ENCODE results near the gene HSPB9. TPM values are rescaled to one million over a fixed set of nuclear protein-coding genes. Genes with fewer than 3 reads are reported as not detected.

Gene HSPB9, protein sequence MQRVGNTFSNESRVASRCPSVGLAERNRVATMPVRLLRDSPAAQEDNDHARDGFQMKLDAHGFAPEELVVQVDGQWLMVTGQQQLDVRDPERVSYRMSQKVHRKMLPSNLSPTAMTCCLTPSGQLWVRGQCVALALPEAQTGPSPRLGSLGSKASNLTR
- total RNA-seq: not detected in 2 replicates

DNA sequence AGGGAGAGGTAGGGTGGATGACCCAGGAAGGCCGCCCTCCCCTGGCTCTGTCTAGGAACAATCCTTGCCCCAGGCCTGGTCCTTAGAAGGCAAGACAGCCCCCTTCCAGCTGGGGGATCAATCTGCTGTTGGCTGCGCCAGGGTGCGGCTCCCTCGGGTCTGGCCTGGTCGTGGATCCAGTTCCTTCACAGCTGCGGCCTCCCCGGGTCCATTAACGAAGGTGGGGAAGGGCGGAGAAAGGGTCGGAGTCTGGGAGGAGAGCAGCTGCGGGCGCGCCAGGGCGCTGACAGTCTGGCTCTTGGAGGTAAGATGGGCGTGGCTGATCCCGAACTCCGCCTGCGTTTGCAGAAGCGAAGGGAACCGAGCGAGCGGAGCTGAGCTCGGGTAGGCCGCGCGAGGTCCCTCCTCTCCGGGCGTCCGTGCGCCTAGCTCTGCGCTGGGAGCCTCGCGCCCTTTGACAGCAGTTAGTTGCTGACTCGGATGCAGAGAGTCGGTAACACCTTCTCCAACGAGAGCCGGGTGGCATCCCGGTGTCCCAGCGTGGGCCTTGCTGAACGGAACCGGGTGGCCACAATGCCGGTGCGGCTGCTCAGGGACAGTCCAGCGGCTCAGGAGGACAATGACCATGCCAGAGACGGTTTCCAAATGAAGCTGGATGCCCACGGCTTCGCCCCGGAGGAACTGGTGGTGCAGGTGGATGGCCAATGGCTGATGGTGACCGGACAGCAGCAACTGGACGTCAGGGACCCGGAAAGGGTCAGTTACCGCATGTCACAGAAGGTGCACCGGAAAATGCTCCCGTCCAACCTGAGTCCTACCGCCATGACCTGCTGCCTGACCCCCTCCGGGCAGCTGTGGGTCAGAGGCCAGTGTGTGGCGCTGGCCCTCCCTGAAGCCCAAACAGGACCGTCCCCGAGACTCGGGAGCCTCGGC, at the start of gene HSPB9:
TSS of gene HSPB9 (plus strand) at position 434 of the 933 bp plus-strand sequence. CDS start at position 481, 47 bp downstream.

DNA sequence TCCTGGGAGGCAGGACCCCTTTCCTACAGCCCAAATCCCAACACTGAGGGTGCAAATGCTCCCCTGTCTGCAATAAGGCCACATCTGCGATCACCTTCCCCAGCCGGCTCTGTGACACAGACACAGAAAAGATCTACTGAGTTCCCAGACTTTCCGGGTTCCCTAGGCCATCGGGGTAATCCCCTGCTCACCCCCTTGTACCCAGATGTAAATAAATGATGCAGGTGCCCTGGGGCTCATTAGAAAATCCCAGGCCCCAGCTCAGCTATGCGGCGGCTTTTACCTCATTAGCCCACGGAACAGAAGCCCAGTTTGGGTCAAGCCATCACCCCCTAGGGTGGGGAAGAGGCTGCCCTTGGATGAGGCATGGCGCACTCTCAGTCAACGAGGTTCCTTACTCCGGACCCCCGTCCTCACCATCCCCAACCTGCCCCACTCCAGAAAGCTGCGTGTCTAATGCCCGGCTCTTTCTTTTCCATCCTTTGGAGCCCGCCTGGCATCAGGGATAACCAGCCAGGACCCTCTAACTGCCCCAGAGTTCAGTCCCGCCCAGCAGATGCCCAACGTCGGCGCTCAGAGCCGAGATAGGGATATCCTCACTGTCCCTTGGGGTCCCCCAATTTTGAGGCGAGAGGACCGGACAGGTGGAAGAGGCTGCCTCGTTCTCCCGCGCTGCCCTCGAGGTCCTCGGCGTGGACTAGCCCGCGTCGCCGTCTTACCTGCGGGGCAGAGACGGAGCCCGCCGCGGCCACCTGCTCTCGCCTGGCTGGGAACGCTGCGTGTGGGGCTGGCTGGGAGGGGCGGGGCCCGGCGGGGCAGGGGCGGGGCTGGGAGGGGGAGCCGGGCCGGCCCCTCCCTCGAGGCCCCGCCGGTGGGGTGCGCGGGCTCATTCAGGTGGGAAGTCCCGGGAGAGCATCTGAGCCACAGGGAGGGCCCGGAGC, 24.6 kb upstream of the HSPB9 start, which contains the start of gene ZNF385C:
TSS of gene ZNF385C (minus strand) at position 783 of the 941 bp plus-strand sequence. CDS start 35,417 bp downstream, outside the sequence.

DNA sequence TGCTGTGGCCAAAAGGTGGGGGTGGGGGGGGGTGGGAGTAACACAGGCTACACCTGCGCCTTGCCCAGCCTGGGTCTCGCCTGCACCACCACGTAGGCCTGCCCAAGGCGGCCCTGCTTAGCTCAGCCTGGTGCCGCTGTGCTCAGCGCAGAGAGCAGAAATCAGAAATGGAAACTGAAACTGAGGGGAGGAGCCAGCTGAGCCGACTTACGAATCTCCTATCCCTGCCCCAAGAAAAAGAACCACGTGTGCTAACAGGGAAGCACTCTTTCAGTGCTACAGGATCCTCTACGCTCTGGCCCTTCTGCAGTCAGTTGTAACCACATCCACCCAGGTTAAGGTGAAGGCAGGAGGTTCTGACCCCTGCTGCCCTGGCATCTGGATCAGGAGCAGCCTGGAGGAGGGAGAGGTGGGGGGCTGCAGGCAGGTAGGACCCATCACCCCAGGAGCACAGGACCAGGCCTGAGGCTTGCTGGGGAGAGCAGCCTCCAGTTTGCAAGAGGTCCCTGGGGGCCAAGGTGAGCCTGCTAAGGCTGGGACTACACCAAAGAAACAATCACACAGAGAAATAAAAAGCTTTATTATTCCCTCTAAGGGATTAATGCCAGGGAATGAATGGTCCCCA, 9.9 kb upstream of the HSPB9 start, which contains the start of gene DHX58:
TSS of gene DHX58 (minus strand) at position 163 of the 625 bp plus-strand sequence. CDS start 822 bp downstream, outside the sequence.

DNA sequence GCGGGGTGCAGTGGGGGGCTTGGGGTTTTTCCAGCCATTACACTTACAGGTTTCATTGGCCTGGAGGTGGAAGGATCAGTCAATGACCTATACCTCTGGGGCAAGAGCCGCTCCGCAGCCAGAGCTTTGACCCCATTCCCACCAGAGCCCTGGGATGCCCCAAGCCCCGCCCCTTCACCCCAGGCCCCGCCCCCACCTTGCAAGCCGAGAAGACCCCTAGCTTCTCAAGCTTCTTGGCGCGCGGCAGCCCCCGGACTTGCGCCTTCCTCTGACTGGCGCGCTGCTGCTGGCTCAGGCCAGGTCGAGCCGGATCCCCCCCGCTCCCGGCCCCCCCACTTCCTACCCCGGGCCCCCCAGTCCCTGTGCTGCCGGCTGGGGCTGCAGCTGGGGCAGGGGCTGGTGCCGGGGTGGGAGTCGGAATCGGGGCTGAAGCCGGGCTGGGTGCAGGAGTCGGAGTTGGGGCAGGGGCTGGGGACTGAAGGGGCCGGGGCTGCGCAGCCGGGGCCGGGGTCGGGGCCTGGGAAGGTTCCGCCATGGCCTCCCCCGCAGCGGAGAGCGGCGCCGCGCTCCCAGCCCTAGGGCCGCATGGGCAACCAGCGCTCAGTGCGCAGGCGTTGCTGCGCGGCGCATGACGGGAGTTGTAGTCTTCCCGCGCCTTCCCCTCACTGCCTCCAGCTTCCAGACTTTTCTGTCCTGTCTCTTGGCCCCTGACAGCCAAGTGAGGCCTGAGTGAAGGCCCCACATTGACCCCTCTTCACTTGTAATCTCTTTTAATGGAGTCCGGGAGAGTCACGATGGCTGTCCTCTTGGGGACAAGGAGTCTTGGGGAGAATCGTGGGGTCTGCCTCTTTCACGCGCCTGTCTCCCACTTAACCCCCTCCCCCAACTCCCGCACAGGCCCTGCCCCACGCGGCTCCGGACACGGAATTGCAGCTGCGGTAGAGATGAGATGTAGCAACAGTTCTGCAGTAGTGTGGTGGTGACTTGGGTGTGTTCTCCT, 1.5 kb upstream of the HSPB9 start, which contains the start of gene KAT2A:
TSS of gene KAT2A (minus strand) at position 598 of the 1,000 bp plus-strand sequence. CDS start at position 535, 63 bp downstream.

Other genes starting within 250 kb of the HSPB9 start
- gene ACLY, start 203.9 kb upstream of the HSPB9 start, total RNA-seq: 109 and 118 TPM in 2 replicates
- gene ODAD4, start 192.2 kb upstream of the HSPB9 start, total RNA-seq: 1.3 and 3.9 TPM in 2 replicates
- gene CNP, start 156.0 kb upstream of the HSPB9 start, total RNA-seq: 67.1 and 73.0 TPM in 2 replicates
- gene DNAJC7, start 105.4 kb upstream of the HSPB9 start, total RNA-seq: 80.9 and 81.3 TPM in 2 replicates
- gene NKIRAS2, start 102.7 kb upstream of the HSPB9 start, total RNA-seq: 23.5 and 26.4 TPM in 2 replicates
- gene C17orf113, start 72.2 kb upstream of the HSPB9 start, total RNA-seq: 0.11 and 0.26 TPM in 2 replicates
- not detected in 2 replicates for gene ZNF385C, start 24.3 kb upstream of the HSPB9 start, total RNA-seq
- gene DHX58, start 10.1 kb upstream of the HSPB9 start, total RNA-seq: 15.0 and 15.2 TPM in 2 replicates
- 6.5 and 9.6 TPM in 2 replicates for gene KAT2A, start 1.4 kb upstream of the HSPB9 start, total RNA-seq
- 78.4 and 80.0 TPM in 2 replicates for gene RAB5C, start 32.2 kb downstream of the HSPB9 start, total RNA-seq
- gene KCNH4, start 58.3 kb downstream of the HSPB9 start, total RNA-seq: under 0.01 TPM in 1 of 2 replicates, not detected in the other
- gene HCRT, start 62.6 kb downstream of the HSPB9 start, total RNA-seq: not detected in 2 replicates
- gene GHDC, start 71.7 kb downstream of the HSPB9 start, total RNA-seq: 22.8 and 24.3 TPM in 2 replicates
- gene STAT5B, start 153.6 kb downstream of the HSPB9 start, total RNA-seq: 24.9 and 27.7 TPM in 2 replicates
- 30.1 and 48.5 TPM in 2 replicates for gene STAT5A, start 165.7 kb downstream of the HSPB9 start, total RNA-seq

All from articular chondrocyte of knee joint (primary cell).